HCT116 (cell line): ENCODE measurements around the gene METTL25. TPM values are rescaled to one million over a fixed set of nuclear protein-coding genes. Genes with fewer than 3 reads are reported as not detected.

Source experiments
- ATAC-seq: fragments of 200-7000 bp; cut with Tn5 transposase; 2 replicates; pipeline ENCODE4 v1.9.1; 2020; ENCODE audit warnings: mild to moderate bottlenecking, moderate library complexity
- BruUV-seq: library from RNA; stranded (reverse); fragments of 400-500 nt; replicated peaks from 2 replicates; lab custom pipeline; 2021; lab: Mats Ljungman, UMichigan
- CTCF ChIA-PET: fragments of 300-600 bp; sonication (Branson Sonifier 250); formaldehyde crosslinking; loops from one replicate; lab custom pipeline; 2021; ENCODE audit warnings: antibody characterized with exemption; lab: Charles Lee
- POLR2A ChIA-PET: fragments of 300-600, 350-600 bp; sonication (Branson Sonifier 250); formaldehyde crosslinking; loops from one replicate; lab custom pipeline; 2021; ENCODE audit warnings: antibody characterized with exemption; lab: Charles Lee
- RAD21 ChIA-PET, 2 experiments: fragments of 300-600 bp; sonication (Branson Sonifier 250); formaldehyde crosslinking; loops; one replicate each; lab custom pipeline; 2023; ENCODE audit warnings: low total read pairs in 2 of 2; ENCODE audit not compliant: uncharacterized antibody in 2 of 2, unreplicated experiment in 2 of 2, low non-redundant PET in 1 of 2; lab: Charles Lee
- DNase-seq: peaks from one replicate; pipeline ENCODE4 v3.0.0-alpha.2; 2010; ENCODE audit warnings: low read depth, low spot score
- H2AFZ ChIP-seq: fragments of 200-600 bp; shearing (Covaris generic), sonication (generic); 2 replicates; pipeline ENCODE4 v1.6.1; 2017; ENCODE audit warnings: low read depth, mixed run types, mixed read lengths, antibody characterized with exemption, low read length; ENCODE audit not compliant: poor library complexity, severe bottlenecking
- H3K27ac ChIP-seq: 2 replicates; pipeline ENCODE4 v1.5.1; 2012; ENCODE audit warnings: low read depth, low read length
- H3K27me3 ChIP-seq: fragments of 200-600 bp; sonication (generic); 2 replicates; pipeline ENCODE4 v1.6.1; 2016; ENCODE audit warnings: mixed run types, low read length, mixed read lengths; ENCODE audit not compliant: insufficient read depth
- H3K36me3 ChIP-seq, 2 experiments: fragments of 200-500 bp in 1 of 2; fragments of 200-600 bp in 1 of 2; sonication (Bioruptor generic) in 1 of 2; sonication (generic) in 1 of 2; 2 replicates each; pipeline versions ENCODE4 v1.5.1 to v1.6.1; 2014 to 2016; ENCODE audit warnings: low read length in 2 of 2, inconsistent platforms in 1 of 2, mixed read lengths in 1 of 2, mixed run types in 1 of 2; ENCODE audit not compliant: insufficient read depth in 2 of 2, control insufficient read depth in 1 of 2
- H3K4me1 ChIP-seq, 2 experiments: fragments of 200-600 bp in 1 of 2; sonication (generic) in 1 of 2; 2 replicates each; pipeline versions ENCODE4 v1.5.1 to v1.6.1; 2012 to 2017; ENCODE audit warnings: low read length in 2 of 2, inconsistent platforms in 1 of 2, mild to moderate bottlenecking in 1 of 2, mixed read lengths in 1 of 2, mixed run types in 1 of 2, moderate library complexity in 1 of 2; ENCODE audit not compliant: insufficient read depth in 2 of 2, control insufficient read depth in 1 of 2
- H3K4me2 ChIP-seq: fragments of 200-600 bp; sonication (generic); 2 replicates; pipeline ENCODE4 v1.6.1; 2017; ENCODE audit warnings: mixed run types, low read length, mixed read lengths
- H3K4me3 ChIP-seq, 2 experiments: fragments of 200-600 bp in 1 of 2; sonication (generic) in 1 of 2; replicated peaks in 1 of 2; 2 replicates each; pipeline ENCODE4 v1.5.1; 2011 to 2016; ENCODE audit warnings: low read length in 2 of 2, control low read depth in 1 of 2, low read depth in 1 of 2, mild to moderate bottlenecking in 1 of 2, mixed read lengths in 1 of 2, mixed run types in 1 of 2
- H3K79me2 ChIP-seq: fragments of 200-600 bp; sonication (generic); 2 replicates; pipeline ENCODE4 v1.6.1; 2017; ENCODE audit warnings: mild to moderate bottlenecking, mixed run types, low read length, moderate library complexity, mixed read lengths; ENCODE audit not compliant: insufficient read depth
- H3K9ac ChIP-seq: fragments of 200-600 bp; sonication (generic); 2 replicates; pipeline ENCODE4 v1.6.1; 2016; ENCODE audit warnings: low read length, mixed read lengths
- H3K9me2 ChIP-seq: fragments of 200-600 bp; sonication (generic), shearing (Covaris generic); 2 replicates; pipeline ENCODE4 v1.6.1; 2017; ENCODE audit warnings: mixed run types, mild to moderate bottlenecking, moderate library complexity; ENCODE audit not compliant: insufficient read depth
- H3K9me3 ChIP-seq, 2 experiments: fragments of 200-500 bp in 1 of 2; fragments of 200-600 bp in 1 of 2; sonication (Bioruptor generic) in 1 of 2; sonication (generic) in 1 of 2; 2 replicates each; pipeline ENCODE4 v1.6.1; 2014 to 2017; ENCODE audit warnings: low read length in 2 of 2, mixed read lengths in 2 of 2, inconsistent platforms in 1 of 2, low read depth in 1 of 2, mild to moderate bottlenecking in 1 of 2, mixed run types in 1 of 2, moderate library complexity in 1 of 2; ENCODE audit not compliant: control insufficient read depth in 1 of 2, insufficient read depth in 1 of 2
- H4K20me1 ChIP-seq: fragments of 200-600 bp; sonication (generic), shearing (Covaris generic); 2 replicates; pipeline ENCODE4 v1.6.1; 2017; ENCODE audit warnings: mixed run types, mild to moderate bottlenecking, moderate library complexity; ENCODE audit not compliant: insufficient read depth
- ATF3 ChIP-seq: IDR thresholded peaks from 2 replicates; pipeline ENCODE4 v1.6.1; 2012
- CBX3 ChIP-seq: IDR thresholded peaks from 2 replicates; pipeline ENCODE4 v1.6.1; 2012; ENCODE audit warnings: low read depth
- CEBPB ChIP-seq: IDR thresholded peaks from 2 replicates; pipeline ENCODE4 v1.6.1; 2012; ENCODE audit warnings: low read depth
- EGR1 ChIP-seq: IDR thresholded peaks from 2 replicates; pipeline ENCODE4 v1.6.1; 2012; ENCODE audit warnings: low read depth
- ELF1 ChIP-seq: IDR thresholded peaks from 2 replicates; pipeline ENCODE4 v1.6.1; 2012; ENCODE audit warnings: low read depth, borderline replicate concordance
- FOSL1 ChIP-seq: IDR thresholded peaks from 2 replicates; pipeline ENCODE4 v1.6.1; 2012; ENCODE audit warnings: low read depth
- MAX ChIP-seq: IDR thresholded peaks from 2 replicates; pipeline ENCODE4 v1.6.1; 2012
- RAD21 ChIP-seq: IDR thresholded peaks from 2 replicates; pipeline ENCODE4 v1.6.1; 2012; ENCODE audit warnings: low read depth, mild to moderate bottlenecking
- SIN3A ChIP-seq: IDR thresholded peaks from 2 replicates; pipeline ENCODE4 v1.6.1; 2012; ENCODE audit warnings: low read depth
- TCF7L2 ChIP-seq: IDR thresholded peaks from 2 replicates; pipeline ENCODE4 v1.7.0; 2011; ENCODE audit warnings: borderline replicate concordance, inconsistent platforms; ENCODE audit not compliant: insufficient read depth, insufficient read length; ENCODE audit errors: extremely low read depth
- ZFX ChIP-seq: fragments of 450-650 bp; IDR thresholded peaks from 2 replicates; pipeline ENCODE4 v1.6.1; 2017
- intact Hi-C: fragments of 100-400 bp; cut with micrococcal nuclease; formaldehyde crosslinking; loops from 2 replicates; pipeline ENCODE4 v1.10.0; 2022
- total RNA-seq: library from RNA; stranded (reverse); gene quantifications from one replicate; pipeline ENCODE4 v1.2.1, GENCODE V29; 2021; ENCODE audit not compliant: unreplicated experiment
- TF ChIP-seq, protein P1 (sequence below): IDR thresholded peaks from 2 replicates; pipeline ENCODE4 v1.6.1; 2012; ENCODE audit warnings: low read depth

The METTL25 gene
- total RNA-seq, 1 experiment from 2014 or later = 4.4 TPM

GRCh38 chr12:82486524-82487235, 128.4 kb downstream of the METTL25 start:
- H3K27ac ChIP-seq = no peak overlapping the region
- no peak overlapping the region for H3K4me2 ChIP-seq
- TF ChIP-seq, protein P1, sequence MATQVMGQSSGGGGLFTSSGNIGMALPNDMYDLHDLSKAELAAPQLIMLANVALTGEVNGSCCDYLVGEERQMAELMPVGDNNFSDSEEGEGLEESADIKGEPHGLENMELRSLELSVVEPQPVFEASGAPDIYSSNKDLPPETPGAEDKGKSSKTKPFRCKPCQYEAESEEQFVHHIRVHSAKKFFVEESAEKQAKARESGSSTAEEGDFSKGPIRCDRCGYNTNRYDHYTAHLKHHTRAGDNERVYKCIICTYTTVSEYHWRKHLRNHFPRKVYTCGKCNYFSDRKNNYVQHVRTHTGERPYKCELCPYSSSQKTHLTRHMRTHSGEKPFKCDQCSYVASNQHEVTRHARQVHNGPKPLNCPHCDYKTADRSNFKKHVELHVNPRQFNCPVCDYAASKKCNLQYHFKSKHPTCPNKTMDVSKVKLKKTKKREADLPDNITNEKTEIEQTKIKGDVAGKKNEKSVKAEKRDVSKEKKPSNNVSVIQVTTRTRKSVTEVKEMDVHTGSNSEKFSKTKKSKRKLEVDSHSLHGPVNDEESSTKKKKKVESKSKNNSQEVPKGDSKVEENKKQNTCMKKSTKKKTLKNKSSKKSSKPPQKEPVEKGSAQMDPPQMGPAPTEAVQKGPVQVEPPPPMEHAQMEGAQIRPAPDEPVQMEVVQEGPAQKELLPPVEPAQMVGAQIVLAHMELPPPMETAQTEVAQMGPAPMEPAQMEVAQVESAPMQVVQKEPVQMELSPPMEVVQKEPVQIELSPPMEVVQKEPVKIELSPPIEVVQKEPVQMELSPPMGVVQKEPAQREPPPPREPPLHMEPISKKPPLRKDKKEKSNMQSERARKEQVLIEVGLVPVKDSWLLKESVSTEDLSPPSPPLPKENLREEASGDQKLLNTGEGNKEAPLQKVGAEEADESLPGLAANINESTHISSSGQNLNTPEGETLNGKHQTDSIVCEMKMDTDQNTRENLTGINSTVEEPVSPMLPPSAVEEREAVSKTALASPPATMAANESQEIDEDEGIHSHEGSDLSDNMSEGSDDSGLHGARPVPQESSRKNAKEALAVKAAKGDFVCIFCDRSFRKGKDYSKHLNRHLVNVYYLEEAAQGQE = no peak
- TF ChIP-seq TCF7L2 (no peak), CBX3 (no peak), RAD21 (no peak), CEBPB (no peak), SIN3A (no peak), ELF1 (no peak), EGR1 (no peak), MAX (no peak), ATF3 (no peak), ZFX (no peak), FOSL1 (no peak)
- TF ChIP-seq, all 23 proteins: peak for 0
- no peaks in the 10 kb centered on the region for H3K36me3 ChIP-seq
- no peaks in the 10 kb centered on the region for H3K4me1 ChIP-seq
- no peak for ATAC-seq
- peak; percentile 0 for DNase-seq
- H3K9me3 ChIP-seq = no peaks in the 10 kb centered on the region
- no peaks in the 10 kb centered on the region for H3K27me3 ChIP-seq
- H4K20me1 ChIP-seq = no peaks in the 10 kb centered on the region
- no peak overlapping the region for H3K9ac ChIP-seq
- no peak overlapping the region for H3K4me3 ChIP-seq
- CTCF ChIA-PET = no interaction called here
- no peaks in the 10 kb centered on the region for H3K79me2 ChIP-seq
- POLR2A ChIA-PET = no interaction called here
- no TSS peak for BruUV-seq
- no peaks in the 10 kb centered on the region for H3K9me2 ChIP-seq
- H2AFZ ChIP-seq = no peak overlapping the region
- intact Hi-C loops = no loop called here
- RAD21 ChIA-PET = no interaction called here
